Measurements from ENCODE around the gene NCK2.

GRCh38 chr2:105870858-105871257, 126.1 kb downstream of the NCK2 start:
- TF ChIP-seq SIX5 (IDR thresholded peaks at IDR 0.05; ENCODE audit: low read depth, low read length, severe bottlenecking) (no peak), POLR2A (IDR thresholded peaks at IDR 0.05; ENCODE audit: low read depth, low read length) (no peak), MAX (IDR thresholded peaks at IDR 0.05; ENCODE audit: low read depth, low read length) (no peak), PAX5 (IDR thresholded peaks at IDR 0.05; ENCODE audit: borderline replicate concordance, low read depth, low read length) (no peak), POLR2AphosphoS2 (IDR thresholded peaks at IDR 0.05; ENCODE audit: low read depth, low read length) (no peak), CTCF (IDR thresholded peaks at IDR 0.05 in 2 of 3, conservative IDR thresholded peaks at IDR 0.05 in 1 of 3; ENCODE audit: control insufficient read depth in 2 of 3, extremely low read depth in 1 of 3, insufficient read depth in 1 of 3, low read depth in 3 of 3, low read length in 3 of 3) (no peak), SKIL (IDR thresholded peaks at IDR 0.05; ENCODE audit: low read depth, poor library complexity, severe bottlenecking) (no peak), EP300 (IDR thresholded peaks at IDR 0.05; ENCODE audit: borderline replicate concordance in 1 of 2, control insufficient read depth in 1 of 2, low read depth in 2 of 2, low read length in 2 of 2) (no peak), NRF1 (conservative IDR thresholded peaks at IDR 0.05; ENCODE audit: low read depth, low read length) (no peak), ATF3 (IDR thresholded peaks at IDR 0.05; ENCODE audit: borderline replicate concordance, extremely low read depth, low read depth, low read length) (no peak), FOXK2 (IDR thresholded peaks at IDR 0.05) (no peak), BCLAF1 (IDR thresholded peaks at IDR 0.05) (no peak), CREM (IDR thresholded peaks at IDR 0.05; ENCODE audit: low read depth) (no peak)

Measured in GM12878 (cell line).